Fibroblast of lung (primary cell): Measurements from ENCODE around the gene MKRN1. TPM values are rescaled to one million over a fixed set of nuclear protein-coding genes. Genes with fewer than 3 reads are reported as not detected.
"Not testable (repeated sequence)": the region's sequence is repeated elsewhere in the genome, so short reads cannot be mapped to it uniquely, and the experiment has no call there.

ENCODE experiments used
- DNase-seq, 2 donors: peaks; one replicate each; pipeline versions ENCODE4 v3.0.0 to v3.0.0-alpha.2; 2010; ENCODE audit warnings: low read depth in 2 of 2
- H2AFZ ChIP-seq: 2 replicates; pipeline ENCODE4 v1.5.1; 2012; ENCODE audit warnings: low read length, control low read depth, inconsistent platforms
- H3K27ac ChIP-seq: 2 replicates; pipeline ENCODE4 v1.5.1; 2011; ENCODE audit warnings: low read length, control low read depth; ENCODE audit not compliant: insufficient read depth
- H3K27me3 ChIP-seq: 2 replicates; pipeline ENCODE4 v1.5.1; 2011; ENCODE audit warnings: mild to moderate bottlenecking, low read length; ENCODE audit not compliant: control insufficient read depth, insufficient read depth
- H3K36me3 ChIP-seq: 2 replicates; pipeline ENCODE4 v1.5.1; 2011; ENCODE audit warnings: low read length; ENCODE audit not compliant: control insufficient read depth, insufficient read depth
- H3K4me1 ChIP-seq: 2 replicates; pipeline ENCODE4 v1.5.1; 2011; ENCODE audit warnings: low read length; ENCODE audit not compliant: control insufficient read depth, insufficient read depth; ENCODE audit errors: extremely low read depth
- H3K4me2 ChIP-seq: 2 replicates; pipeline ENCODE4 v1.5.1; 2011; ENCODE audit warnings: low read length, control low read depth; ENCODE audit not compliant: insufficient read depth; ENCODE audit errors: extremely low read depth
- H3K4me3 ChIP-seq, 4 experiments: fragments of 200-600 bp in 1 of 4; sonication (generic) in 1 of 4; replicated peaks in 1 of 4; 2 replicates each; pipeline ENCODE4 v1.5.1; 2011 to 2016; ENCODE audit warnings: low read length in 4 of 4, low read depth in 3 of 4, mild to moderate bottlenecking in 3 of 4, control low read depth in 2 of 4, inconsistent platforms in 1 of 4, mixed read lengths in 1 of 4; ENCODE audit not compliant: insufficient read depth in 1 of 4; ENCODE audit errors: control extremely low read depth in 1 of 4
- H3K79me2 ChIP-seq: 2 replicates; pipeline ENCODE4 v1.5.1; 2012; ENCODE audit warnings: mild to moderate bottlenecking, low read length, inconsistent platforms; ENCODE audit not compliant: control insufficient read depth, insufficient read depth
- H3K9ac ChIP-seq: 2 replicates; pipeline ENCODE4 v1.5.1; 2011; ENCODE audit warnings: mild to moderate bottlenecking, low read length, control low read depth; ENCODE audit not compliant: insufficient read depth
- H3K9me3 ChIP-seq: 2 replicates; pipeline ENCODE4 v1.5.1; 2012; ENCODE audit warnings: low read depth, low read length; ENCODE audit not compliant: control insufficient read depth, insufficient read depth
- H4K20me1 ChIP-seq: 2 replicates; pipeline ENCODE4 v1.5.1; 2011; ENCODE audit warnings: low read length; ENCODE audit not compliant: control insufficient read depth, insufficient read depth; ENCODE audit errors: extremely low read depth
- EZH2 ChIP-seq: IDR thresholded peaks from 2 replicates; pipeline ENCODE4 v1.5.1; 2012; ENCODE audit warnings: low read length, control low read depth, mild to moderate bottlenecking; ENCODE audit errors: missing control alignments
- polyA plus RNA-seq, 2 donors: library from polyadenylated mRNA; depleted of rRNA in 1 of 2; stranded (reverse) in 1 of 2; unstranded in 1 of 2; fragments of >200 nt; gene quantifications; 2 replicates each; pipeline ENCODE4 v1.2.1, GENCODE V29; 2011 to 2012; ENCODE audit warnings: missing spikeins in 1 of 2
- total RNA-seq: library from RNA; depleted of rRNA; stranded (reverse); fragments of >200 nt; gene quantifications from 2 replicates; pipeline ENCODE4 v1.2.1, GENCODE V29; 2014
- TF ChIP-seq, protein P1 (sequence below), 2 donors: IDR thresholded peaks in 1 of 2; conservative IDR thresholded peaks in 1 of 2; 1 replicate in 1 of 2; 2 replicates in 1 of 2; pipeline ENCODE4 v1.5.1; 2011 to 2012; ENCODE audit warnings: low read length in 2 of 2, control low read depth in 1 of 2, inconsistent platforms in 1 of 2, low read depth in 1 of 2, mild to moderate bottlenecking in 1 of 2

The MKRN1 gene
- total and polyA plus RNA-seq, 2 donors (not counting 1 experiment from before 2014, with no cell fraction given): 63.5 to 81.9 TPM

DNA sequence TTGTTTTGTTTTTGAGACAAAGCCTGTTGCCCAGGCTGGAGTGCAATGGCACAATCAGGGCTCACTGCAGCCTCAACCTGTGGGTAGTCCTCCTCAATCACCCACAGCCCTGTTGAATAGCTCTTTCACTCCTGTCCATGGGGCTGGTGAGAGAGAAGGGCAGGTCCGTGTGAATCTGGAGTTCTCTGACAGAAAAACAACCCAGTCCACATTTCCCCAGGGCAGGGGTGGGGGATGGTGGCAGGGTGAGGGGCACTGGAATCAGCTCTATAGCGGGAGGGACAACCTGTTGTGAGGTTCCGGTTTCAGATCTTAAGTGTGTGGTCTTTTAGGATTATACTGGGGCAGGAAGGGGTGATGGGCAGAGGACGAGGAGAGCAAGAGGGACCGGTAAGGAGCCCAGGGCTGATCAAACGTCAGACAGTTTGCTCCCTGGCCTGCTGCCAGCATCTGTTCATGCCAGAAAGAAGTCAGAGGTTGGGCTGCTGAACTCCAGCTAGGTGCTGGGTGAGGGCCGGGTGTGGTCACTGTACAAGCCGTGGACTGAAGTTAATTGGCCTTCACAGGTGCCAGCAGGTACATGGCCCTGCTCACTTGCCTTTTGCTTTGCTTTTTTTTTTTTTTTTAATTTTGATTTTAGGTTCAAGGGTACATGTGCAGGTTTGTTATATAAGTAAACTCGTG lies 33.2 kb upstream of the MKRN1 start:
- Histone ChIP-seq H3K36me3 (no peaks in the 10 kb centered on the region), H3K4me1 (no peaks in the 10 kb centered on the region), H3K27ac (no peak overlapping the region), H4K20me1 (no peaks in the 10 kb centered on the region), H3K79me2 (no peaks in the 10 kb centered on the region), H2AFZ (no peak overlapping the region), H3K27me3 (no peaks in the 10 kb centered on the region), H3K9ac (no peak overlapping the region), H3K4me2 (no peak overlapping the region), H3K4me3 (no peak overlapping the region), H3K9me3 (no peaks in the 10 kb centered on the region)
- DNase-seq: no peak
- TF ChIP-seq EZH2: no peak
- TF ChIP-seq, protein P1, sequence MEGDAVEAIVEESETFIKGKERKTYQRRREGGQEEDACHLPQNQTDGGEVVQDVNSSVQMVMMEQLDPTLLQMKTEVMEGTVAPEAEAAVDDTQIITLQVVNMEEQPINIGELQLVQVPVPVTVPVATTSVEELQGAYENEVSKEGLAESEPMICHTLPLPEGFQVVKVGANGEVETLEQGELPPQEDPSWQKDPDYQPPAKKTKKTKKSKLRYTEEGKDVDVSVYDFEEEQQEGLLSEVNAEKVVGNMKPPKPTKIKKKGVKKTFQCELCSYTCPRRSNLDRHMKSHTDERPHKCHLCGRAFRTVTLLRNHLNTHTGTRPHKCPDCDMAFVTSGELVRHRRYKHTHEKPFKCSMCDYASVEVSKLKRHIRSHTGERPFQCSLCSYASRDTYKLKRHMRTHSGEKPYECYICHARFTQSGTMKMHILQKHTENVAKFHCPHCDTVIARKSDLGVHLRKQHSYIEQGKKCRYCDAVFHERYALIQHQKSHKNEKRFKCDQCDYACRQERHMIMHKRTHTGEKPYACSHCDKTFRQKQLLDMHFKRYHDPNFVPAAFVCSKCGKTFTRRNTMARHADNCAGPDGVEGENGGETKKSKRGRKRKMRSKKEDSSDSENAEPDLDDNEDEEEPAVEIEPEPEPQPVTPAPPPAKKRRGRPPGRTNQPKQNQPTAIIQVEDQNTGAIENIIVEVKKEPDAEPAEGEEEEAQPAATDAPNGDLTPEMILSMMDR (conservative IDR thresholded peaks at IDR 0.05 in 1 of 2, IDR thresholded peaks at IDR 0.05 in 1 of 2; ENCODE audit: low read depth in 1 of 2, low read length in 2 of 2): no peak

DNA sequence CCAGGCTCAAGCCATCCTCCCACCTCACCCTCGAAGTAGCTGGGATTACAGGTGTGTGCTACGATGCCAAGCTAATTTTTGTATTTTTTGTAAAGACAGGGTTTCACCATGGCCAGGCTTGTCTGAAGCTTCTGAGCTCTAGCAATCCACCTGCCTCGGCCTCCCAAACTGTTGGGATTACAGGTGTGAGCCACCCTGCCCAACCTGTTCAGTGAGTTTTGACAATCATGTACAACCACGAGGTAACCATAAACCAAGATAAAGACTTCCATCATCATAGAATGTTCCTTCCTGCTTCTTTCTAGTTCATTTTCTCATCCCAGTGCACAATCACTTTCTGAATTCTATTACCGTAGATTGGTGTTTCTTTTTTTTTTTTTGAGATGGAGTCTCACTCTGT lies 30.5 kb upstream of the MKRN1 start:
- H3K36me3 ChIP-seq: no peaks in the 10 kb centered on the region
- no peak overlapping the region for H3K9ac ChIP-seq
- H3K4me2 ChIP-seq: no peak overlapping the region
- no peak for DNase-seq
- no peaks in the 10 kb centered on the region for H3K9me3 ChIP-seq
- H3K4me3 ChIP-seq: no peak overlapping the region
- no peaks in the 10 kb centered on the region for H3K27me3 ChIP-seq
- no peak overlapping the region for H3K27ac ChIP-seq
- H3K4me1 ChIP-seq: no peaks in the 10 kb centered on the region
- TF ChIP-seq, protein P1 (conservative IDR thresholded peaks at IDR 0.05 in 1 of 2, IDR thresholded peaks at IDR 0.05 in 1 of 2; ENCODE audit: low read depth in 1 of 2, low read length in 2 of 2): no peak
- TF ChIP-seq EZH2: no peak
- no peak overlapping the region for H2AFZ ChIP-seq
- no peaks in the 10 kb centered on the region for H4K20me1 ChIP-seq
- H3K79me2 ChIP-seq: no peaks in the 10 kb centered on the region

DNA sequence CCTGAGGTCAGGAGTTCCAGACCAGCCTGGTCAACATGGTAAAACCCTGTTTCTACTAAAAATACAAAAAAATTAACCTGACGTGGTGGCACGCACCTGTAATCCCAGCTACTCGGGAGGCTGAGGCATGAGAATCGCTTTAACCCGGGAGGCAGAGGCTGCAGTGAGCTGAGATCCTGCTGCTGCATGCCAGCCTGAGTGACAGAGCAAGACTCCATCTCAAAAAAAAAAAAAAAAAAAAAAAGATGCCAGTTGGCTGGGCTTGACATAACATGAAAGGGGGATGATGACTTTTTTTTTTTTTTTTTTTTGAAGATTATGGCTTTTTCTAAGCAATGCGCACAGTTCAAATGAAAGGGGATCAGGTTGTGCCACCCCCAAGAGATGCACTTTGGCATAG lies 28.3 kb upstream of the MKRN1 start:
- not testable (repeated sequence) for H4K20me1 ChIP-seq, H3K4me3 ChIP-seq, H3K9ac ChIP-seq, H3K27ac ChIP-seq, H3K79me2 ChIP-seq, H3K4me2 ChIP-seq, H3K27me3 ChIP-seq, H2AFZ ChIP-seq, H3K36me3 ChIP-seq, H3K4me1 ChIP-seq, H3K9me3 ChIP-seq, DNase-seq
